Measurements from ENCODE around the gene C1orf226.

DNA sequence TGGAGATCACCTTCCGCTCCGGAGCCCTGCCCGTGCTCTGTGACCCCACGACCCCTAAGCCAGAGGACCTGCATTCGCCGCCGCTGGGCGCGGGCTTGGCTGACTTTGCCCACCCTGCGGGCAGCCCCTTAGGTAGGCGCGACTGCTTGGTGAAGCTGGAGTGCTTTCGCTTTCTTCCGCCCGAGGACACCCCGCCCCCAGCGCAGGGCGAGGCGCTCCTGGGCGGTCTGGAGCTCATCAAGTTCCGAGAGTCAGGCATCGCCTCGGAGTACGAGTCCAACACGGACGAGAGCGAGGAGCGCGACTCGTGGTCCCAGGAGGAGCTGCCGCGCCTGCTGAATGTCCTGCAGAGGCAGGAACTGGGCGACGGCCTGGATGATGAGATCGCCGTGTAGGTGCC, 14.5 kb upstream of the C1orf226 start:
- TF ChIP-seq, protein P1, sequence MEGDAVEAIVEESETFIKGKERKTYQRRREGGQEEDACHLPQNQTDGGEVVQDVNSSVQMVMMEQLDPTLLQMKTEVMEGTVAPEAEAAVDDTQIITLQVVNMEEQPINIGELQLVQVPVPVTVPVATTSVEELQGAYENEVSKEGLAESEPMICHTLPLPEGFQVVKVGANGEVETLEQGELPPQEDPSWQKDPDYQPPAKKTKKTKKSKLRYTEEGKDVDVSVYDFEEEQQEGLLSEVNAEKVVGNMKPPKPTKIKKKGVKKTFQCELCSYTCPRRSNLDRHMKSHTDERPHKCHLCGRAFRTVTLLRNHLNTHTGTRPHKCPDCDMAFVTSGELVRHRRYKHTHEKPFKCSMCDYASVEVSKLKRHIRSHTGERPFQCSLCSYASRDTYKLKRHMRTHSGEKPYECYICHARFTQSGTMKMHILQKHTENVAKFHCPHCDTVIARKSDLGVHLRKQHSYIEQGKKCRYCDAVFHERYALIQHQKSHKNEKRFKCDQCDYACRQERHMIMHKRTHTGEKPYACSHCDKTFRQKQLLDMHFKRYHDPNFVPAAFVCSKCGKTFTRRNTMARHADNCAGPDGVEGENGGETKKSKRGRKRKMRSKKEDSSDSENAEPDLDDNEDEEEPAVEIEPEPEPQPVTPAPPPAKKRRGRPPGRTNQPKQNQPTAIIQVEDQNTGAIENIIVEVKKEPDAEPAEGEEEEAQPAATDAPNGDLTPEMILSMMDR (IDR thresholded peaks at IDR 0.05), result no peak
- TF ChIP-seq POLR2A (IDR thresholded peaks at IDR 0.05; ENCODE audit: low read depth), result no peak
- no peak for TF ChIP-seq EP300 (IDR thresholded peaks at IDR 0.05)

All from esophagus muscularis mucosa (tissue), 4 donors.